ENCODE data around the gene SLC38A4.

DNA sequence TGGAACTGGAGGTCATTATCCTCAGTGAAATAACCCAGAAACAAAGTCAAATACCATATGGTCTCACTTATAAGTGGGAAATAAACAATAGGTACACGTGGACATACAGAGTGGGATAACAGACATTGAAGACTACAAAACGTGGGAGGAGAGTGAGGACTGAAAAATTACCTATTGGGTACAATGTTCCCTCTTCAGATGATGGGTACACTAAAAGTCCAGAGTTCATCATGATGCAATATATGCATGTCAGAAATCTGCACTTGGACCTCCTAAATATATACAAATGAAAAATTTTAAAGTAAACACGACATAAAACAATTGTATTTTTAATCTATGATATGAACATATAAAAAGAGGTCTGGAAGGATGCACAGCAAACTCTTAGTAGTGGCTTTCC is 71.2 kb downstream of the SLC38A4 start:
- TF ChIP-seq CTCF (IDR thresholded peaks at IDR 0.05 in 8 of 11, conservative IDR thresholded peaks at IDR 0.05 in 3 of 11): no peak
- TF ChIP-seq POLR2A (IDR thresholded peaks at IDR 0.05): no peak
- no peak for TF ChIP-seq POLR2AphosphoS5 (IDR thresholded peaks at IDR 0.05)
